ENCODE measurements around the gene KCNQ1.

Gene KCNQ1

GRCh38 chr11:2445746-2446551 lies 1.1 kb downstream of the KCNQ1 start:
- DNase-seq, result no peak

GRCh38 chr11:2446590-2447252 lies 1.9 kb downstream of the KCNQ1 start:
- no peak for DNase-seq

- no peak for DNase-seq
Measured at GRCh38 chr11:2447253-2447950, 2.6 kb downstream of the KCNQ1 start.

GRCh38 chr11:2447951-2448650 lies 3.3 kb downstream of the KCNQ1 start:
- no peak for DNase-seq

- DNase-seq, result no peak
Measured at GRCh38 chr11:2448661-2449547, 4.1 kb downstream of the KCNQ1 start.

GRCh38 chr11:2449548-2450320 lies 4.9 kb downstream of the KCNQ1 start:
- DNase-seq, result no peak

GRCh38 chr11:2450321-2451041 lies 5.7 kb downstream of the KCNQ1 start:
- DNase-seq, result no peak

- DNase-seq, result no peak
Measured at GRCh38 chr11:2451336-2451735, 6.5 kb downstream of the KCNQ1 start.

- no peak for DNase-seq
Measured at GRCh38 chr11:2451916-2452315, 7.1 kb downstream of the KCNQ1 start.

- DNase-seq, result no peak
Measured at GRCh38 chr11:2452321-2453012, 7.7 kb downstream of the KCNQ1 start.

GRCh38 chr11:2453436-2453835 lies 8.6 kb downstream of the KCNQ1 start:
- DNase-seq, result no peak

- DNase-seq, result no peak
Measured at GRCh38 chr11:2458321-2458720, 13.5 kb downstream of the KCNQ1 start.

- DNase-seq, result no peak
Measured at GRCh38 chr11:2459016-2459725, 14.4 kb downstream of the KCNQ1 start.

- DNase-seq, result no peak
Measured at GRCh38 chr11:2459796-2460531, 15.2 kb downstream of the KCNQ1 start.

GRCh38 chr11:2460540-2461252 lies 15.9 kb downstream of the KCNQ1 start:
- no peak for DNase-seq

GRCh38 chr11:2461253-2461955 lies 16.6 kb downstream of the KCNQ1 start:
- no peak for DNase-seq

- DNase-seq, result no peak
Measured at GRCh38 chr11:2461956-2462542, 17.2 kb downstream of the KCNQ1 start.

Data from 8988T (cell line).